ENCODE results near the gene KRTAP5-11. TPM values are rescaled to one million over a fixed set of nuclear protein-coding genes. Genes with fewer than 3 reads are reported as not detected.

The KRTAP5-11 gene
- total and polyA plus RNA-seq, 2 donors (not counting 1 experiment from before 2014, with no cell fraction given): not detected

DNA sequence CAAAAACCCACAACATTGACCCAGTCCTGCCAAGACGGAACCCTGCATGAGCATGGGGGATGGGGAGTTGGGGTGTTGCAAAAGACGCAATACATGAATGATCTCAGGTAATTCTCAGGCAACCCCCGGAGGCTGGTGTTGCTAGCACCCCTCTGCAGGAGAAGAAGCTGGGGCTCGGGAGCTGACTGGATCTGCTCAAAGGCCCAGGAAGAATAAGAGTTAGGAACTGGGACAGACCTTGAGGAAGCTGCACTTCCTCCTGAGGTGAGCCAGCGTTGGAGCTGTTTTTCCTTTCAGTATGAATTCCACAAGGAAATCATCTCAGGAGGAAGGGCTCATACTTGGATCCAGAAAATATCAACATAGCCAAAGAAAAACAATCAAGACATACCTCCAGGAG lies 34.6 kb downstream of the KRTAP5-11 start, which contains the start of gene KRTAP5-9:
Gene KRTAP5-9, plus strand, starts transcription at position 301 of the 400 bp plus-strand sequence. CDS start 238 bp downstream, outside the sequence.
- no peak for TF ChIP-seq EZH2 (IDR thresholded peaks at IDR 0.05; ENCODE audit: borderline replicate concordance, insufficient read depth, low read depth, low read length, poor library complexity, severe bottlenecking)
- TF ChIP-seq, protein P1, sequence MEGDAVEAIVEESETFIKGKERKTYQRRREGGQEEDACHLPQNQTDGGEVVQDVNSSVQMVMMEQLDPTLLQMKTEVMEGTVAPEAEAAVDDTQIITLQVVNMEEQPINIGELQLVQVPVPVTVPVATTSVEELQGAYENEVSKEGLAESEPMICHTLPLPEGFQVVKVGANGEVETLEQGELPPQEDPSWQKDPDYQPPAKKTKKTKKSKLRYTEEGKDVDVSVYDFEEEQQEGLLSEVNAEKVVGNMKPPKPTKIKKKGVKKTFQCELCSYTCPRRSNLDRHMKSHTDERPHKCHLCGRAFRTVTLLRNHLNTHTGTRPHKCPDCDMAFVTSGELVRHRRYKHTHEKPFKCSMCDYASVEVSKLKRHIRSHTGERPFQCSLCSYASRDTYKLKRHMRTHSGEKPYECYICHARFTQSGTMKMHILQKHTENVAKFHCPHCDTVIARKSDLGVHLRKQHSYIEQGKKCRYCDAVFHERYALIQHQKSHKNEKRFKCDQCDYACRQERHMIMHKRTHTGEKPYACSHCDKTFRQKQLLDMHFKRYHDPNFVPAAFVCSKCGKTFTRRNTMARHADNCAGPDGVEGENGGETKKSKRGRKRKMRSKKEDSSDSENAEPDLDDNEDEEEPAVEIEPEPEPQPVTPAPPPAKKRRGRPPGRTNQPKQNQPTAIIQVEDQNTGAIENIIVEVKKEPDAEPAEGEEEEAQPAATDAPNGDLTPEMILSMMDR (IDR thresholded peaks at IDR 0.05): no peak
- H4K20me1 ChIP-seq (ENCODE audit: control insufficient read depth, insufficient read depth, low read length, poor library complexity, severe bottlenecking): no peaks in the 10 kb centered on the region
- H3K4me1 Mint-ChIP-seq: peaks cover 27% of the 10 kb centered on the region
- H3K36me3 ChIP-seq (replicated peaks in 1 of 2; ENCODE audit: control extremely low read depth in 1 of 2, control insufficient read depth in 1 of 2, extremely low read depth in 1 of 2, insufficient read depth in 2 of 2, low read length in 1 of 2): no peaks in the 10 kb centered on the region
- no peak within 1 kb of the TSS for H3K27ac ChIP-seq (ENCODE audit: low read length in 2 of 2)
- peaks cover 0 to 13% (median 0%) of the 10 kb centered on the region in 3 donors for H3K9me3 ChIP-seq (ENCODE audit: control extremely low read depth in 1 of 3, control insufficient read depth in 2 of 3, insufficient read depth in 1 of 3, low read length in 2 of 3)
- ChIA-PET POLR2A (no interaction called here), CTCF (no interaction called here)
- H3K4me1 ChIP-seq (ENCODE audit: control insufficient read depth in 2 of 2, insufficient read depth in 2 of 2, low read length in 2 of 2): peaks cover 3 to 14% of the 10 kb centered on the region in 2 donors
- WGBS (ENCODE audit: insufficient coverage): 89% methylated on average over 4 of the region's 5 CpGs
- H3K27me3 Mint-ChIP-seq: peaks cover 9% of the 10 kb centered on the region
- no peak within 1 kb of the TSS for H3K4me2 ChIP-seq (replicated peaks; ENCODE audit: low read depth, low read length, poor library complexity, severe bottlenecking)
- no peak within 1 kb of the TSS for H3K9ac ChIP-seq (ENCODE audit: low read length)
- peaks cover 2% of the 10 kb centered on the region for H3K9me3 Mint-ChIP-seq (ENCODE audit: insufficient read depth)
- H3K79me2 ChIP-seq (ENCODE audit: control insufficient read depth, insufficient read depth, low read length): no peaks in the 10 kb centered on the region
- no peak within 1 kb of the TSS for H2AFZ ChIP-seq (ENCODE audit: insufficient read depth, low read depth, low read length, poor library complexity, severe bottlenecking)
- H3K4me3 Mint-ChIP-seq: no peak within 1 kb of the TSS
- no peak within 1 kb of the TSS for H3K4me3 ChIP-seq (ENCODE audit: control extremely low read depth in 1 of 5, extremely low read depth in 1 of 5, insufficient read depth in 1 of 5, low read depth in 2 of 5, low read length in 4 of 5)
- H3K27me3 ChIP-seq (replicated peaks in 1 of 4; ENCODE audit: control extremely low read depth in 1 of 4, control insufficient read depth in 3 of 4, insufficient read depth in 4 of 4, low read length in 3 of 4): peaks cover 0 to 2% (median 0%) of the 10 kb centered on the region in 4 experiments
- H3K27ac Mint-ChIP-seq: no peak within 1 kb of the TSS
- ATAC-seq (ENCODE audit: low read depth): no peak
- no peak for DNase-seq
- intact Hi-C loops (cut with micrococcal nuclease): no loop called here

DNA sequence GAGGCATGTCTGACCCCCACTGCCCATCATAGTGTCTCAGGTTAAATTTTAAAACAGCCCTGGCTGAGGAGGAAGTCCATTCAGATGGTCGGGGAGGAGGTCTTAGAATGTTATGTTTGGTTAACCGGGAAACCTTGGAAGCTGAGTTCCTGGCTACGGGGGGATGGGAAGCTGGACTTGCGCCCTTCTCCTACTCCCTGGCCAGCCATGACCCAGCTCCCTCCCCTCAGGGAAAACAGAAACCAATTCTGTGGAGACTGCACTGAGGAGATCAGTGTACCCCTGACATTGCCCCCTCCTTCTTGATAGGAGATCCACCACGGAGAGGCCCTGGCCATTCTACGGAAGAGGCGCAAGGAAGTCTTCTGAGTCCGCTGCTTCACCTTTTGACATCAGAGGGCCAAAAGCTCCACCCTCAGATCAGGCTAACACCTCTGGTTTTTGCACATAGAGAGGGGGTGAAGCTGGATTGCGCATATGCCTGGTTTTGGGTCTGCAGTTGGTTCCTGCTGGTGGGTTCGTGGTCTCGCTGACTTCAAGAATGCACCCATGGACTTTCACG lies 37.2 kb downstream of the KRTAP5-11 start:
- POLR2A ChIA-PET: no interaction called here
- ATAC-seq (ENCODE audit: low read depth): no peak

More for the DNA sequence above, 37.2 kb downstream of the KRTAP5-11 start:
- Histone ChIP-seq H4K20me1 (ENCODE audit: control insufficient read depth, insufficient read depth, low read length, poor library complexity, severe bottlenecking) (no peaks in the 10 kb centered on the region), H3K79me2 (ENCODE audit: control insufficient read depth, insufficient read depth, low read length) (no peaks in the 10 kb centered on the region), H2AFZ (ENCODE audit: insufficient read depth, low read depth, low read length, poor library complexity, severe bottlenecking) (no peak overlapping the region), H3K9me3 (ENCODE audit: control extremely low read depth in 1 of 3, control insufficient read depth in 2 of 3, insufficient read depth in 1 of 3, low read length in 2 of 3) (peaks cover 0 to 16% (median 0%) of the 10 kb centered on the region in 3 donors), H3K36me3 (replicated peaks in 1 of 2; ENCODE audit: control extremely low read depth in 1 of 2, control insufficient read depth in 1 of 2, extremely low read depth in 1 of 2, insufficient read depth in 2 of 2, low read length in 1 of 2) (no peaks in the 10 kb centered on the region), H3K27ac (ENCODE audit: low read length in 2 of 2) (no peak overlapping the region), H3K4me2 (replicated peaks; ENCODE audit: low read depth, low read length, poor library complexity, severe bottlenecking) (no peak overlapping the region), H3K4me3 (ENCODE audit: control extremely low read depth in 1 of 5, extremely low read depth in 1 of 5, insufficient read depth in 1 of 5, low read depth in 2 of 5, low read length in 4 of 5) (no peak overlapping the region), H3K4me1 (ENCODE audit: control insufficient read depth in 2 of 2, insufficient read depth in 2 of 2, low read length in 2 of 2) (peaks cover 3 to 15% of the 10 kb centered on the region in 2 donors), H3K27me3 (replicated peaks in 1 of 4; ENCODE audit: control extremely low read depth in 1 of 4, control insufficient read depth in 3 of 4, insufficient read depth in 4 of 4, low read length in 3 of 4) (peaks cover 0 to 3% (median 1%) of the 10 kb centered on the region in 4 experiments), H3K9ac (ENCODE audit: low read length) (no peak overlapping the region)
- H3K27ac Mint-ChIP-seq: no peak overlapping the region
- intact Hi-C loops (cut with micrococcal nuclease): no loop called here
- H3K4me1 Mint-ChIP-seq: peaks cover 25% of the 10 kb centered on the region
- 90% methylated on average over 7 of the region's 12 CpGs for WGBS (ENCODE audit: insufficient coverage)
- H3K4me3 Mint-ChIP-seq: no peak overlapping the region
- no peak for DNase-seq
- TF ChIP-seq, protein P1 (IDR thresholded peaks at IDR 0.05): no peak
- no peak for TF ChIP-seq EZH2 (IDR thresholded peaks at IDR 0.05; ENCODE audit: borderline replicate concordance, insufficient read depth, low read depth, low read length, poor library complexity, severe bottlenecking)
- CTCF ChIA-PET: interaction anchor here (0.6 kb wide), 1 partner anchor 35 kb away, joined by 3 read pairs; no protein-coding TSS in a partner anchor
- peaks cover 12% of the 10 kb centered on the region for H3K27me3 Mint-ChIP-seq
- peaks cover 6% of the 10 kb centered on the region for H3K9me3 Mint-ChIP-seq (ENCODE audit: insufficient read depth)

Measured in B cell (primary cell).